BLaER1 treated with 17β-estradiol and CSF1 and Interleukin-3, amounts not matched to agents 10 nM and 100 nM (cell line): ENCODE measurements around the gene NPTX2.

Experiments
- H3K27ac ChIP-seq, 11 experiments: shearing (Covaris generic); formaldehyde crosslinking; 2 replicates each; pipeline ENCODE4 v1.8.1; 2022
- H3K27me3 ChIP-seq, 11 experiments: shearing (Covaris generic); formaldehyde crosslinking; 2 replicates each; pipeline ENCODE4 v1.8.1; 2022
- H3K36me3 ChIP-seq, 11 experiments: shearing (Covaris generic); formaldehyde crosslinking; 2 replicates each; pipeline ENCODE4 v1.8.1; 2022
- H3K4me1 ChIP-seq, 10 experiments: shearing (Covaris generic); formaldehyde crosslinking; 2 replicates each; pipeline ENCODE4 v1.8.1; 2022
- H3K4me2 ChIP-seq, 11 experiments: shearing (Covaris generic); formaldehyde crosslinking; 2 replicates each; pipeline ENCODE4 v1.8.1; 2022
- H3K4me3 ChIP-seq, 10 experiments: shearing (Covaris generic); formaldehyde crosslinking; 2 replicates each; pipeline ENCODE4 v1.8.1; 2022
- H3K9ac ChIP-seq, 11 experiments: shearing (Covaris generic); formaldehyde crosslinking; 2 replicates each; pipeline ENCODE4 v1.8.1; 2022
- H3K9me3 ChIP-seq, 11 experiments: shearing (Covaris generic); formaldehyde crosslinking; replicated peaks in 1 of 11; 2 replicates each; pipeline ENCODE4 v1.8.1; 2022
- H4K20me1 ChIP-seq, 11 experiments: shearing (Covaris generic); formaldehyde crosslinking; 2 replicates each; pipeline ENCODE4 v1.8.1; 2022
- Cebpa-rat ChIP-seq, 11 experiments: shearing (Covaris generic); IDR thresholded peaks; 2 replicates each; pipeline ENCODE4 v1.8.1; 2022

The NPTX2 gene

DNA sequence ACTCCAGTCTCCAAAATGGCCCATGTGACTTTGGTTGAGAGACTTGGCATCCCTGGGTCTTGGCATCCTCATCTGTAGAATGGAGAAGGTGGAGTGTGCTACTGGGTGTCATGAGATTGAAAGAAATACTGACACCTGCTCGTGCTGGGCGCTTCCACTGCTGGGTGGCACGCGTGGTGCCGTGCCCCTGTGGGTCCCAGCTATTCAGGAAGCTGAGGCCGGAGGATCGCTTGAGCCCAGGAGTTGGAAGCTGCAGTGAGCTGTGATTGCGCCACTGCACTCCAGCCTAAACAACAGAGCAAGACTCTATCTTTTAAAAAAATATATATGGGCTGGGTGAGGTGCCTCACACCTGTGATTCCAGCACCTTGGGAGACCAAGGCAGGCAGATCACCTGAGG, 53.1 kb downstream of the NPTX2 start:
- no peaks in the 10 kb centered on the region for H3K27me3 ChIP-seq
- peaks cover 0 to 25% (median 17%) of the 10 kb centered on the region in 11 experiments; a peak in 14 of 22 replicates for H3K9me3 ChIP-seq
- no peaks in the 10 kb centered on the region for H3K36me3 ChIP-seq

DNA sequence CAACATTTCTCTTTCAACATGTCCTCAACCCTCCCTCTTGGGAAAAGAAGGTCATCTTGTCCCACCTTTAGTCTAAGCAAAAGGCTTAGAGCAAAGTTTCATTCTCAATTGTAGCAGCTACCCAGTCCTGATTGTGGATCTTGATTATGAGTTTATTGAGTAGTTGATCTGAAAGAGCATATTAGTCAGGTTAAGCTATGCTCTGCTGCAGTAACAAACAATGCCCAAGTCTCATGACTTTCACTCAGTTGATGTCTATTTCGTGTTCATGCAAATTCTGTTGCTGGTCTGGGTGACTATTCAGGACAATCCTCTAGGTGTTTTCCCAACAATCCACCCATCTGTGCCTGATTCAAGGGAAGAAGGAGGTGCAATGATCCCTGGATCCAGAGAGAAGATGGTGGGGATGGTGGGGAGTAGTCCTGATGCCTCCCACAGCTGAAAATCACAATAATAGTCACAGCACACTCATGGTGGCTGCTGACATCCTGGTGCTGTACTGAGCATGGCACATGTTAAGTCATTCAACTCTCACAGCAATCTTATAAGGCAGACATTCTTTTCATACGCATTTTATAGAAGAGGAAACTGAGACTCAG, 54.7 kb downstream of the NPTX2 start:
- H3K4me1 ChIP-seq: no peaks in the 10 kb centered on the region
- no peak overlapping the region for H3K9ac ChIP-seq
- no peaks in the 10 kb centered on the region for H3K27me3 ChIP-seq
- TF ChIP-seq Cebpa-rat (IDR thresholded peaks at IDR 0.05): no peak
- no peaks in the 10 kb centered on the region for H3K36me3 ChIP-seq
- no peaks in the 10 kb centered on the region for H4K20me1 ChIP-seq
- H3K4me2 ChIP-seq: no peak overlapping the region
- H3K27ac ChIP-seq: no peak overlapping the region
- H3K4me3 ChIP-seq: no peak overlapping the region
- peaks cover 0 to 25% (median 17%) of the 10 kb centered on the region in 11 experiments; a peak in 14 of 22 replicates for H3K9me3 ChIP-seq

More for the DNA sequence above, 53.1 kb downstream of the NPTX2 start:
- no peak overlapping the region for H3K4me3 ChIP-seq
- TF ChIP-seq Cebpa-rat (IDR thresholded peaks at IDR 0.05): no peak
- no peak overlapping the region for H3K27ac ChIP-seq
- H3K4me1 ChIP-seq: no peaks in the 10 kb centered on the region
- H3K4me2 ChIP-seq: no peak overlapping the region
- no peak overlapping the region for H3K9ac ChIP-seq
- H4K20me1 ChIP-seq: no peaks in the 10 kb centered on the region

DNA sequence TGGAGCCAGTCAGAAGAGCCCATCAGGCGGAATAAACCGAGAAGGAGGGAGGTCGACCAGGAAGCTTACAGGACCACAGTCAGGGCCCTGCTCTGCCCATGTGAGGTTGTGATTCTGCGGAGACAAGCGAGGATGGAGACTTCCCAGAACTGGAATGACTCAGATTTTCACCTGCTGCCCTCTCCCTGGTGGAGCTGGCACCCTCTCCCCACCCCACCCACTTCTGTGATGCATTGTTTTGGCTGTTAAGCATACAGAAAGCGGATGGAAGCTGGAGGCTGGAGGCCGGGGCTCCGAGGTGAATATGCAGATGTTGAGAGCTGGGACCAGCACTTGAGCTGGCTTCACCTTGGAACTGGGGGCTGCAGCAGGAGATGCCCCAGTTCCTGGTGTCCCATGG, 57.4 kb downstream of the NPTX2 start:
- Histone ChIP-seq H3K27me3 (no peaks in the 10 kb centered on the region), H3K36me3 (no peaks in the 10 kb centered on the region), H3K27ac (no peak overlapping the region), H4K20me1 (no peaks in the 10 kb centered on the region), H3K4me2 (no peak overlapping the region), H3K9me3 (peaks cover 0 to 34% (median 26%) of the 10 kb centered on the region in 11 experiments; a peak in 17 of 22 replicates), H3K4me3 (no peak overlapping the region), H3K4me1 (no peaks in the 10 kb centered on the region), H3K9ac (no peak overlapping the region)
- no peak for TF ChIP-seq Cebpa-rat (IDR thresholded peaks at IDR 0.05)

DNA sequence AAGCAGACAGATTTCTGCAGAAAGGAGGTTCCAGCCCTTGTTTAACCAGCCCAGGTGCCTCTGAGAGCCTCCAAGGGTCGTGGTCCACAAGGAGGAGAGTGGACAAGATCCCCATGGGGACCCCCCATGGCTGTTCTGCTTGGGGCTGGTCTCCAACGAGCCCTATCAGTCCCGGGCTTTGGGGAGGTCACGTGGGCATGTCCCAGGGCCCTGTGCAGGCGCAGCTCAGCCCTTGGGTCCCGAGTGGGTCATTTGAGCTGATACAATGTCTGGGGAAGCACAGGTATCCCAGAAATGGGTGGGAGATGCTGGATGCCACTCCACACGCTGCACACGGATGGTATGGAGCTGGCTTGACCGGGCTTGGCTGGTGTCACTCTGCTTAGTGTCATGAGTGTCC, 57.8 kb downstream of the NPTX2 start:
- H3K4me3 ChIP-seq: no peak overlapping the region
- H3K4me1 ChIP-seq: no peaks in the 10 kb centered on the region
- peaks cover 0 to 34% (median 26%) of the 10 kb centered on the region in 11 experiments; a peak in 17 of 22 replicates for H3K9me3 ChIP-seq
- no peak overlapping the region for H3K4me2 ChIP-seq
- no peak for TF ChIP-seq Cebpa-rat (IDR thresholded peaks at IDR 0.05)
- no peaks in the 10 kb centered on the region for H3K36me3 ChIP-seq
- H3K27me3 ChIP-seq: no peaks in the 10 kb centered on the region
- no peaks in the 10 kb centered on the region for H4K20me1 ChIP-seq
- no peak overlapping the region for H3K9ac ChIP-seq
- no peak overlapping the region for H3K27ac ChIP-seq

DNA sequence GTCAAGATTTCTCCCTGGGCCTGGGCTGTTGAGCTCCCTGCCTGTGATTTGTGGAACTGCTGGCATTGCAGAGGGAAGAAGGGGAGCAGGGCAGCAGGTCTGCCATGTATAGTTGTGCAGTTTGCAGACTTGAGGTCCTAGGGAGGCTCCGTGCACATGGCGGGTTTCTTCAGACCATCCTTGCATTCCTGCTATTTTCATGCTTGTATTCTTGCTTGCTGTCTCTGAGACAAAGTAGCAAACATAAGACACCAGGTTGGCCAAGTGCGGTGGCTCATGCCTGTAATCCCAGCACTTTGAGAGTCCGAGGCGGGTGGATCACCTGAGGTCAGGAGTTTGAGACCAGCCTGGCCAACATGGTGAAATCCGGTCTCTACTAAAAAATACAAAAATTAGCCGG, 61.1 kb downstream of the NPTX2 start:
- no peak overlapping the region for H3K27ac ChIP-seq
- peaks cover 0 to 18% (median 15%) of the 10 kb centered on the region in 11 experiments; a peak in 16 of 22 replicates for H3K9me3 ChIP-seq
- H3K4me2 ChIP-seq: no peak overlapping the region
- no peak overlapping the region for H3K4me3 ChIP-seq
- H3K4me1 ChIP-seq: peaks cover 0 to 19% (median 13%) of the 10 kb centered on the region in 10 experiments; a peak in 16 of 20 replicates
- no peaks in the 10 kb centered on the region for H3K27me3 ChIP-seq
- no peaks in the 10 kb centered on the region for H3K36me3 ChIP-seq
- H3K9ac ChIP-seq: no peak overlapping the region
- no peak for TF ChIP-seq Cebpa-rat (IDR thresholded peaks at IDR 0.05)
- no peaks in the 10 kb centered on the region for H4K20me1 ChIP-seq
